Spleen (tissue), 11 donors: ENCODE measurements around the gene RBPJL. TPM values are rescaled to one million over a fixed set of nuclear protein-coding genes. Genes with fewer than 3 reads are reported as not detected.

Source experiments
- DNase-seq: peaks from one replicate; pipeline ENCODE4 v3.0.0-alpha.2; 2020
- H3K27ac ChIP-seq, 8 donors: fragments of 200-600 bp; sonication (generic) in 7 of 8; 1 replicate in 4 of 8; 2 replicates in 4 of 8; pipeline versions ENCODE4 v1.5.0 to v1.8.0; 2016 to 2021; ENCODE audit warnings: inconsistent platforms in 4 of 8, mild to moderate bottlenecking in 4 of 8, moderate library complexity in 1 of 8
- H3K27me3 ChIP-seq, 7 donors: fragments of 200-600 bp; sonication (generic) in 6 of 7; replicated peaks in 1 of 7; 1 replicate in 4 of 7; 2 replicates in 3 of 7; pipeline versions ENCODE4 v1.5.0 to v1.8.0; 2016 to 2021; ENCODE audit warnings: inconsistent platforms in 3 of 7, mild to moderate bottlenecking in 1 of 7
- H3K36me3 ChIP-seq, 6 donors: fragments of 200-600 bp; sonication (generic) in 5 of 6; 1 replicate in 4 of 6; 2 replicates in 2 of 6; pipeline versions ENCODE4 v1.5.0 to v1.8.0; 2016 to 2021; ENCODE audit warnings: inconsistent platforms in 2 of 6
- H3K4me1 ChIP-seq, 6 donors: fragments of 200-600 bp; sonication (generic) in 5 of 6; 1 replicate in 3 of 6; 2 replicates in 3 of 6; pipeline versions ENCODE4 v1.5.0 to v1.8.0; 2016 to 2021; ENCODE audit warnings: inconsistent platforms in 3 of 6
- H3K4me3 ChIP-seq, 8 donors: fragments of 200-600 bp; sonication (generic) in 7 of 8; 1 replicate in 4 of 8; 2 replicates in 4 of 8; pipeline versions ENCODE4 v1.5.0 to v1.8.0; 2016 to 2021; ENCODE audit warnings: inconsistent platforms in 4 of 8, mild to moderate bottlenecking in 4 of 8, moderate library complexity in 2 of 8
- H3K9me3 ChIP-seq, 8 donors: fragments of 200-600 bp; sonication (generic) in 7 of 8; 1 replicate in 4 of 8; 2 replicates in 4 of 8; pipeline versions ENCODE4 v1.5.0 to v1.8.0; 2016 to 2021; ENCODE audit warnings: inconsistent platforms in 4 of 8
- POLR2A ChIP-seq, 3 donors: fragments of 450-650 bp; IDR thresholded peaks; one replicate each; pipeline ENCODE4 v1.5.1; 2017; ENCODE audit warnings: antibody characterized with exemption in 3 of 3, mild to moderate bottlenecking in 1 of 3
- POLR2AphosphoS5 ChIP-seq, 3 donors: sonication (generic); formaldehyde crosslinking; IDR thresholded peaks; one replicate each; pipeline ENCODE4 v1.5.1; 2017; ENCODE audit warnings: antibody characterized with exemption in 3 of 3
- WGBS, 5 donors: extraction: QIAGEN DNeasy Blood & Tissue Kit in 3 of 5; methylation state at CpG; one replicate each; pipeline versions ENCODE4 v1.1.5 to v1.1.7; 2013 to 2018; 5-methylcytosine and 5-hydroxymethylcytosine counted together
- intact Hi-C: fragments of 100-400 bp; cut with DNase I; formaldehyde crosslinking; loops from one replicate; pipeline ENCODE4 v1.15.0; 2023; ENCODE audit warnings: low total_unique reads
- polyA plus RNA-seq, 3 donors: library from polyadenylated mRNA; stranded (reverse); fragments of 200-250 nt; gene quantifications; one replicate each; pipeline ENCODE4 v1.2.1, GENCODE V29; 2013
- total RNA-seq, 7 donors: library from RNA; depleted of rRNA in 3 of 7; stranded (reverse); fragments of >200 nt in 3 of 7; fragmentation: NEBNext Ultra II Directional in 4 of 7; extraction: Animal tissue kit (Norgen Biotek cat#: 25700) in 4 of 7; gene quantifications; one replicate each; pipeline versions ENCODE4 v1.1.0 to v1.2.1, GENCODE V29; 2016 to 2021
- TF ChIP-seq, protein P1 (sequence below), 11 experiments: fragments of 200-600 bp in 7 of 11; fragments of 450-650 bp in 4 of 11; sonication (generic) in 4 of 11; IDR thresholded peaks in 8 of 11; conservative IDR thresholded peaks in 3 of 11; 1 replicate in 7 of 11; 2 replicates in 4 of 11; pipeline versions ENCODE4 v1.4.0 to v1.8.0; 2016 to 2021; ENCODE audit warnings: antibody characterized with exemption in 11 of 11, inconsistent platforms in 4 of 11, mild to moderate bottlenecking in 1 of 11
- donor health status: healthy with polysubstance abuse.
- donor health status: DM: no; HTN: no; CAD: no; lungs with moderate emphysema.
- donor health status: DM: no; HTN: no; CAD: no.
- donor health status: Bipolar disorder and iron deficiency.
- donor health status: healthy.
- donor health status: DM: no; HTN: no; CAD: no.
- donor health status: DM: yes; HTN: yes; CAD: no.

The RBPJL gene
- total and polyA plus RNA-seq, 10 donors = 0.05 to 0.09 TPM; not detected in 8

GRCh38 chr20:45297786-45298497, 8.7 kb upstream of the RBPJL start:
- Histone ChIP-seq H3K9me3 (no peaks in the 10 kb centered on the region), H3K27ac (no peak overlapping the region), H3K4me1 (peaks cover 7 to 14% (median 13%) of the 10 kb centered on the region in 6 donors), H3K27me3 (peaks cover 0 to 73% (median 8%) of the 10 kb centered on the region in 7 donors), H3K4me3 (no peak overlapping the region), H3K36me3 (no peaks in the 10 kb centered on the region)
- WGBS, 5 donors = 90 to 95% (median 93%) methylated on average over 40 to 52 of the region's 52 CpGs
- no peak for DNase-seq
- no peak for TF ChIP-seq POLR2A (IDR thresholded peaks at IDR 0.05)
- TF ChIP-seq, protein P1, sequence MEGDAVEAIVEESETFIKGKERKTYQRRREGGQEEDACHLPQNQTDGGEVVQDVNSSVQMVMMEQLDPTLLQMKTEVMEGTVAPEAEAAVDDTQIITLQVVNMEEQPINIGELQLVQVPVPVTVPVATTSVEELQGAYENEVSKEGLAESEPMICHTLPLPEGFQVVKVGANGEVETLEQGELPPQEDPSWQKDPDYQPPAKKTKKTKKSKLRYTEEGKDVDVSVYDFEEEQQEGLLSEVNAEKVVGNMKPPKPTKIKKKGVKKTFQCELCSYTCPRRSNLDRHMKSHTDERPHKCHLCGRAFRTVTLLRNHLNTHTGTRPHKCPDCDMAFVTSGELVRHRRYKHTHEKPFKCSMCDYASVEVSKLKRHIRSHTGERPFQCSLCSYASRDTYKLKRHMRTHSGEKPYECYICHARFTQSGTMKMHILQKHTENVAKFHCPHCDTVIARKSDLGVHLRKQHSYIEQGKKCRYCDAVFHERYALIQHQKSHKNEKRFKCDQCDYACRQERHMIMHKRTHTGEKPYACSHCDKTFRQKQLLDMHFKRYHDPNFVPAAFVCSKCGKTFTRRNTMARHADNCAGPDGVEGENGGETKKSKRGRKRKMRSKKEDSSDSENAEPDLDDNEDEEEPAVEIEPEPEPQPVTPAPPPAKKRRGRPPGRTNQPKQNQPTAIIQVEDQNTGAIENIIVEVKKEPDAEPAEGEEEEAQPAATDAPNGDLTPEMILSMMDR (IDR thresholded peaks at IDR 0.05 in 8 of 11, conservative IDR thresholded peaks at IDR 0.05 in 3 of 11) = no peak
- TF ChIP-seq POLR2AphosphoS5 (IDR thresholded peaks at IDR 0.05) = no peak
- intact Hi-C loops = no loop called here

- WGBS, 5 donors = 85 to 91% (median 88%) methylated on average over 6 of the region's 6 CpGs
- no peaks in the 10 kb centered on the region for H3K36me3 ChIP-seq
- H3K27ac ChIP-seq = no peak overlapping the region
- no peaks in the 10 kb centered on the region for H3K9me3 ChIP-seq
- no peak overlapping the region for H3K4me3 ChIP-seq
- TF ChIP-seq, protein P1 (IDR thresholded peaks at IDR 0.05 in 8 of 11, conservative IDR thresholded peaks at IDR 0.05 in 3 of 11) = no peak
- no peak for TF ChIP-seq POLR2A (IDR thresholded peaks at IDR 0.05)
- no peak for TF ChIP-seq POLR2AphosphoS5 (IDR thresholded peaks at IDR 0.05)
- no peak for DNase-seq
- peaks cover 0 to 73% (median 9%) of the 10 kb centered on the region in 7 donors for H3K27me3 ChIP-seq
- intact Hi-C loops = no loop called here
- no peaks in the 10 kb centered on the region for H3K4me1 ChIP-seq
These were observed 6.9 kb upstream of the RBPJL start for GRCh38 chr20:45299786-45300185.

DNA sequence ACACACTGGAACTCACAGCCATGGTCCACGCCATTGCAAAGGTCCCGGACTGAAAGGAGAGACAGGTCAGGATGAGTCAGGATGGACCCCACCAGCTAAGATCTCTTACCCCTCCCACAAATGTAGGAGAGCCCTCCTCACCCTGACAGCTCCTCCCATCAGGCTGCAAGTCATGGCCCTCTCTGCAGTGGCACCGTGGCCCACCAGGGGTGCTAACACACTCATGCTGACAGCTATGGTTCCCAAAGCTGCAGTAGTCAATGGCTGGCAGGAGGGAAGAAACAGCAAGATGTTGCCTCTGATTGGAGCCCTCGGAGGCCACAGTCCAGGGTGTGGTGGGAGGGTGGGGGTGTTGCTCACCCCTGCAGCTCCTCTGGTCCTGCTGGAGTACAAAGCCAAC, 5.7 kb upstream of the RBPJL start:
- Histone ChIP-seq H3K9me3 (no peaks in the 10 kb centered on the region), H3K4me1 (no peaks in the 10 kb centered on the region)
- intact Hi-C loops = no loop called here

GRCh38 chr20:45301824-45302271, 4.8 kb upstream of the RBPJL start:
- no peak for DNase-seq
- 66 to 82% (median 75%) methylated on average over 5 of the region's 5 CpGs for WGBS, 5 donors
- Histone ChIP-seq H3K9me3 (no peaks in the 10 kb centered on the region), H3K27me3 (peaks cover 0 to 72% (median 20%) of the 10 kb centered on the region in 7 donors), H3K27ac (no peak overlapping the region), H3K4me3 (no peak overlapping the region), H3K36me3 (no peaks in the 10 kb centered on the region), H3K4me1 (peaks cover 0 to 8% (median 5%) of the 10 kb centered on the region in 6 donors)
- TF ChIP-seq, protein P1 (IDR thresholded peaks at IDR 0.05 in 8 of 11, conservative IDR thresholded peaks at IDR 0.05 in 3 of 11) = no peak
- no peak for TF ChIP-seq POLR2A (IDR thresholded peaks at IDR 0.05)
- TF ChIP-seq POLR2AphosphoS5 (IDR thresholded peaks at IDR 0.05) = no peak
- intact Hi-C loops = no loop called here

More for the DNA sequence above, 5.7 kb upstream of the RBPJL start:
- Histone ChIP-seq H3K36me3 (no peaks in the 10 kb centered on the region), H3K27me3 (peaks cover 0 to 72% (median 12%) of the 10 kb centered on the region in 7 donors), H3K4me3 (no peak overlapping the region), H3K27ac (no peak overlapping the region)
- no peak for TF ChIP-seq POLR2A (IDR thresholded peaks at IDR 0.05)
- TF ChIP-seq POLR2AphosphoS5 (IDR thresholded peaks at IDR 0.05) = no peak
- TF ChIP-seq, protein P1 (IDR thresholded peaks at IDR 0.05 in 8 of 11, conservative IDR thresholded peaks at IDR 0.05 in 3 of 11) = peak in 4 of 11 experiments; percentile 9 to 40 (median 24)
- 41 to 53% (median 45%) methylated on average over 3 to 4 of the region's 4 CpGs for WGBS, 5 donors
- no peak for DNase-seq
